M059J (cell line): ENCODE data around the gene CSF2RB. TPM values are rescaled to one million over a fixed set of nuclear protein-coding genes. Genes with fewer than 3 reads are reported as not detected.

Experiments
- DNase-seq: peaks from one replicate; pipeline ENCODE4 v3.0.0-alpha.2; 2012; ENCODE audit warnings: low read depth
- total RNA-seq: library from RNA; depleted of rRNA; stranded (reverse); fragments of >200 nt; shearing (Covaris generic); gene quantifications from 2 replicates; pipeline ENCODE4 v1.2.3, GENCODE V29; 2014

The CSF2RB gene
- total RNA-seq, 1 experiment from 2014 or later = 0.02 TPM

DNA sequence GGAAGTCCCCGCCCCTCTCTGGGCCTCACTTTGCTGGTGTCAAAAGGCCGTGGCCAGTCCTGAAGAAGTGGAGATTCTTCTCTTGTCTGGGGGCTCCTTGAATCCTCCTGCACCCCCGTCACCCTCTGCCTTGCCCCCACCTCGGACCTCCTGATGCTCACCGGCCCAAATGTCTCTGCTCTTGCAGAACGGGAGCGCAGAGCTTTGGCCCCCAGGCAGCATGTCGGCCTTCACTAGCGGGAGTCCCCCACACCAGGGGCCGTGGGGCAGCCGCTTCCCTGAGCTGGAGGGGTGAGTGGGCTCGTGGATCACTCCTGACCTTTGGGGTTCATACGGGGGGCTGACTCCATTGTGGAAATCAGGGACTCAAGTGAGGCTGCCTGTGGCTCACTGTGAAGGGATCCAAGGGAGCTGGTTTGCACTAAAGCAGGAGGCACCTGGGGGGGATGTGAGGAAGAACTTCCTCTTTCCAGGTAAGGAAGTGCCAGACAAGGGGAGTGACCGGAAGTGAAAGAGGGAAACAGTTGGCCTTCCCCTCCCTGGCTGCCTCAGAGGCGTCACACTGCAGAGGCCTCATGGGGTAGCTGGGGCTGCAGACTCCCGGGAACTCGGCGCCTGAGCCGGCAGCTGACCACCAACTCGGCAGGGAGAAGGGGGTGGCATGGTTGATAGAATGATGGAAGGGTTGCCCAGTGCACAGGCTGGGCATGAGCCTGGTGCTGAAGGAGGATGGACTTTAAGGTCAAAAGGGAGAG lies 23.1 kb downstream of the CSF2RB start:
- DNase-seq = no peak

DNA sequence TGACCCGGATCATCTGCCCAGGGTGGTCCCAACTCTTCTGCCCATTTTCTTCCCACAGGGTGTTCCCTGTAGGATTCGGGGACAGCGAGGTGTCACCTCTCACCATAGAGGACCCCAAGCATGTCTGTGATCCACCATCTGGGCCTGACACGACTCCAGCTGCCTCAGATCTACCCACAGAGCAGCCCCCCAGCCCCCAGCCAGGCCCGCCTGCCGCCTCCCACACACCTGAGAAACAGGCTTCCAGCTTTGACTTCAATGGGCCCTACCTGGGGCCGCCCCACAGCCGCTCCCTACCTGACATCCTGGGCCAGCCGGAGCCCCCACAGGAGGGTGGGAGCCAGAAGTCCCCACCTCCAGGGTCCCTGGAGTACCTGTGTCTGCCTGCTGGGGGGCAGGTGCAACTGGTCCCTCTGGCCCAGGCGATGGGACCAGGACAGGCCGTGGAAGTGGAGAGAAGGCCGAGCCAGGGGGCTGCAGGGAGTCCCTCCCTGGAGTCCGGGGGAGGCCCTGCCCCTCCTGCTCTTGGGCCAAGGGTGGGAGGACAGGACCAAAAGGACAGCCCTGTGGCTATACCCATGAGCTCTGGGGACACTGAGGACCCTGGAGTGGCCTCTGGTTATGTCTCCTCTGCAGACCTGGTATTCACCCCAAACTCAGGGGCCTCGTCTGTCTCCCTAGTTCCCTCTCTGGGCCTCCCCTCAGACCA lies 24.0 kb downstream of the CSF2RB start:
- no peak for DNase-seq

DNA sequence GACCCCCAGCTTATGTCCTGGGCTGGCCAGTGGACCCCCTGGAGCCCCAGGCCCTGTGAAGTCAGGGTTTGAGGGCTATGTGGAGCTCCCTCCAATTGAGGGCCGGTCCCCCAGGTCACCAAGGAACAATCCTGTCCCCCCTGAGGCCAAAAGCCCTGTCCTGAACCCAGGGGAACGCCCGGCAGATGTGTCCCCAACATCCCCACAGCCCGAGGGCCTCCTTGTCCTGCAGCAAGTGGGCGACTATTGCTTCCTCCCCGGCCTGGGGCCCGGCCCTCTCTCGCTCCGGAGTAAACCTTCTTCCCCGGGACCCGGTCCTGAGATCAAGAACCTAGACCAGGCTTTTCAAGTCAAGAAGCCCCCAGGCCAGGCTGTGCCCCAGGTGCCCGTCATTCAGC lies 24.6 kb downstream of the CSF2RB start:
- DNase-seq = no peak

DNA sequence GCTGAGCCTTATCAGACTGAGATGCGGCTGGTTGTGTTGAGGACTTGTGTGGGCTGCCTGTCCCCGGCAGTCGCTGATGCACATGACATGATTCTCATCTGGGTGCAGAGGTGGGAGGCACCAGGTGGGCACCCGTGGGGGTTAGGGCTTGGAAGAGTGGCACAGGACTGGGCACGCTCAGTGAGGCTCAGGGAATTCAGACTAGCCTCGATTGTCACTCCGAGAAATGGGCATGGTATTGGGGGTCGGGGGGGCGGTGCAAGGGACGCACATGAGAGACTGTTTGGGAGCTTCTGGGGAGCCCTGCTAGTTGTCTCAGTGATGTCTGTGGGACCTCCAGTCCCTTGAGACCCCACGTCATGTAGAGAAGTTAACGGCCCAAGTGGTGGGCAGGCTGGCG lies 25.5 kb downstream of the CSF2RB start:
- no peak for DNase-seq

DNA sequence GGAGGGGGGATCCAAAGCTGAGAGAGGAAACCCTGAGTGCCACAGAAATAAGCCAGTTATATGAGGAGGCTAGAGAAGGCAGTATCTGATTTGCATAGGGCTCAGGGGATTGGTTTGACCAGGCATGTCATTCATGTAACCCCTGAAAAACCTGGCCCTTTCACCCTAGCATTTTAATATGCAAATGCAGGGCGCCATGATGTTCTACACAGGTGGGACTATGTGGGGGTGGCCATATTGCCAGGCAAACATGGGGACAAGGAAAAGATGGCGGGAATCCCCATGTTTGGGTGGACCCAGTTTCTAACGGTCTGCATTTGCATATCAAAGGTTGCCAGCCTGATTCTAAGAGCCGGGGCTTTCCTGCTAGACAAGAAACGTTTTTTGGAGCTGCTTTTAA lies 27.2 kb downstream of the CSF2RB start:
- no peak for DNase-seq

DNA sequence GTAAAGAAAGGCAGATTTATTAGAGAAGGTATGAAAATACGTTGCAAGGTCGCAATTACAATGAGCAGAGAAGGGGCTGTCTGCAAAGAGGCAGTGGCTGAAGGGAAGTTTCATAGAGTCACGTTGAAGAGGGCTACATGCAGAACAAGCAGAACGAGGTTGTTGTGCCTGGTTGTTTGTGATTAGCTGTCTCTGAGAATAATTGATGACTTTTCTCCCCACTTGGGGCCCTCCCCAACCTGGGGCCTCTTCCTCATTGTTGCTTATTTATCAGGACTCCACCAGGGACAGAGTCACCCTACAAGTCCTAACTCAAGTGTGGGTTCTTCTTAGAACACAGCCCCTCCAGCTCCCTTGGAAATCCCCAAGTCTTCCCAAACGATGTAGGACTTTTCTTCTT lies 29.1 kb downstream of the CSF2RB start:
- no peak for DNase-seq

DNA sequence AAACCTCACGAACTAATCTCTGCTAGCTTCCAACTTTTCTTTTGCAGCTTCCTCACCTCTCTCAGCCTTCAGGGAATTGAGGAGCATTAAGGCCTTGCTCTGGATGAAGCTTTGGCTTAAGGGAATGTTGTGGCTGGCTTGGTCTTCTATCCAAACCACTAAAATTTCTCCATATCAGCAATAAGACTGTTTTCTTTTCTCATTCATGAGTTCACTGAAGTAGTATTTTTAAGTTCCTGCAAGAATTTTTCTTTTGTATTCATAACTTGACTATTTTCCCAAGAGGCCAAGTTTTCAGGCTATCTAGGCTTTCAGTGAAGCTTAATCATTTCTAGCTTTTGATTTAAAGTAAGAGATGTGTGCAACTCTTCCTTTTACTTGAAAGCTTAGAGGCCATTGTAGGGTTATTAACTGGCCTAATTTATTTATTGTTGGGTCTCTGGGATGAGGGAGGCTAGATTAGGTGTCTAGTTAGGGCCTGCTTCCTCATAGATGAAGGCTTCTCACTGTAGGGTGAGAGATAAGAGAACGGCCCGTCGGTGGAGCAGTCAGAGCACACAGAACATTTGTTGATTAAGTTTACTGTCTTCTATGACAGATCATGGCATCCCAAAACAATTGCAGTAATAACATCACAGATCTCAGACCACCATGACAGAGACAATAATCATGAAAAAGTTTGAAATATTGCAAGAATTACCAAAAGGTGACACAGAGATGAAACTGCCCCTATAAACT lies 33.2 kb downstream of the CSF2RB start:
- no peak for DNase-seq

DNA sequence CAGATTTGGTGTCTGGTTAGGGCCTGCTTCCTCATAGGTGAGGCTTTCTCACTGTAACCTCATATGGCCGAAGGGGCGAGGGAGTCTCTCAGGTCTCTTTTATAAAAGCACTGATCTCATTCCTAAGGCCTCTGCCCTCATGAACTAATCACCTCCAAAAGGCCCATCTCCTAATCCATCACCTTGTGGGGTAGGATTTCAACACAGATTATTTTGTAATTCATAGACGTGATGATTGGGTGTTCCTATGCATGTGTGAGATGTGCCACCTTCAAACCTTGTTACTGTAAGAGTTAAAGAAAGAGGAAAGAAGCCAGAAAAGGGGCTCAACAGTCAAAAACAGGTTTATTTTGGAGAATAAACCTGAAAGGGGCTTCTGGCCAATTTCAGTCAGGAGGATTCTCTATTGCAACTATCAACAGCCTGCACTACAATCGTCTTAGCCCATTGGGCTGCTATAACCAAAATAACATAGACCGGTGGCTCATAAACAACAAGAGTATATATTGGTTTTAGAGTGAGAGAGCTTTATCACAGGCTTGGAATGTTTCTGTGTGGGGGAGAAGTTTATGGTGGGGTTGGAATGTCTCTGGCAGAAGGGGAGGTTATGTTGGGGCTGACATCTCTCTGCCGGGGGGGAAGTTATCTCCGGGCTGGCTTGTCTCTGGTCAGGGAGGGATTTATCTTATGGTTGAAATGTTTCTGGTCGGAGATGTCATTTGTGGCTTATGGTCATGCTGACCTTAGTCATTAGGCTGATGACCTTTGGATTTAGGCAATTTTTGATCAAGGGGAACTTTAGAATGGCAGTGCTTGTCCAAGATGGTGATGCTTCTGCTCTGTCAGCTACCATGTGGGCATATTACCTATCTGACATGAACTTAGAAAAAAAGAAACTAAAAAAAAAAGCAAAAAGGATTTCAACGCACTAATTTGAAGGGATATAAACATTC lies 35.1 kb downstream of the CSF2RB start:
- DNase-seq = peak; percentile 42

DNA sequence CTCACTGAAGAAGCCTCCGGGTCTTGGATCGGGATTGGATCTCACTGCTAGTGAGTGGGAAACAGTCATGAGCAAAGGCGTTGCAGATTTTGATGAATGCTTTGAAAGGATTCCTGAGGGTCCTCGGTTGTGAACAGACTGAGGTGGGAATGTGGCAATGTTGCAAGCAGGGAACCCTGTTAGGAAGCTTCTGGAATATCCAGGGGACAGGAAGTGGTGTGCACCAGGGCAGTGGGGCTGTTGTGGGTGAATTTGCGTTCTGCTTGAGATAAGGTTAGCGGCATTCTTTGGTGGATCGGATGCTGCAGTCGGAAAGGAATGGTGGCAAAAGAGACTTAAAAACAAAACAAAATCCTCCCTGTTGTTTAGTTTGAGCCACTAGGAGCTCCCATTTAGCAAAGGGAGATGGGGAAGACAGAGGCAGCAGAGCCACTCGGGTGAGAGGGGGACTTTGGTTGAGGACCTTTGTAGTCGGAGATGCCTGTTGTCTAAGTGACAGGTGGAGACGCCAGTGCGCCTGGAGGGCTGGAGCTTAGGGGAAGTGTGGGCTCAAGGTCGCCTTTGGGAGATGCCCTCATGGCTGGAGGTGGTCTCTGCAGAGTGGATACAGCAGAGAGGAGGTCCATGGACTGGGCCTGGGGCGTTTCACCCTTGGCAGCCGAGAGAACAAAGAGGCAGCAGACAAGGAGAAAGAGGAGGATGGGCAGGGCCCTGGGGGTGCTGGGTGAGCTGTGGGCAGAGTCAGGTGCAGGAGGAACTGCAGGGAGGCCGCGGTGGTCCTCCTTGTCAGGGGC lies 37.6 kb downstream of the CSF2RB start:
- no peak for DNase-seq

DNA sequence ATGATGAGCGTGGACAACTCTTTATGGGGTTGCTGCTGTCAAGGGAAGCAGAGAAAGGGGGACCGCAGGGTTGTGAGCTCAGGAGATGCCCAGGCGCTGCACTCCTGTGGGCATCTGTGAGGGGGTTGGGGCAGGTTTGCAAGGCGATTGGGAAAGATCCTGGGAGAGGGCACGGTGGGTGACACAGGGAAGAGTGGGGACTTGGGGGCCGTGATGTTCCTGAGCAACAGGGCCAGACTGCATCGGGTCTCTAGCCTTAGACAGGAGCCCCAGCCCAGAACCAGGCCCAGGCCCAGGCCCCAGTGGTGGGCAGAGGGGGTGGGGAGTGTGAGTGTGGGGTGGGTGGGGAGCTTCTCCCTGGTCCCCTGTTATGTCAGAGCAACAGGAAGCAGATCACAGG lies 38.3 kb downstream of the CSF2RB start:
- DNase-seq = no peak

DNA sequence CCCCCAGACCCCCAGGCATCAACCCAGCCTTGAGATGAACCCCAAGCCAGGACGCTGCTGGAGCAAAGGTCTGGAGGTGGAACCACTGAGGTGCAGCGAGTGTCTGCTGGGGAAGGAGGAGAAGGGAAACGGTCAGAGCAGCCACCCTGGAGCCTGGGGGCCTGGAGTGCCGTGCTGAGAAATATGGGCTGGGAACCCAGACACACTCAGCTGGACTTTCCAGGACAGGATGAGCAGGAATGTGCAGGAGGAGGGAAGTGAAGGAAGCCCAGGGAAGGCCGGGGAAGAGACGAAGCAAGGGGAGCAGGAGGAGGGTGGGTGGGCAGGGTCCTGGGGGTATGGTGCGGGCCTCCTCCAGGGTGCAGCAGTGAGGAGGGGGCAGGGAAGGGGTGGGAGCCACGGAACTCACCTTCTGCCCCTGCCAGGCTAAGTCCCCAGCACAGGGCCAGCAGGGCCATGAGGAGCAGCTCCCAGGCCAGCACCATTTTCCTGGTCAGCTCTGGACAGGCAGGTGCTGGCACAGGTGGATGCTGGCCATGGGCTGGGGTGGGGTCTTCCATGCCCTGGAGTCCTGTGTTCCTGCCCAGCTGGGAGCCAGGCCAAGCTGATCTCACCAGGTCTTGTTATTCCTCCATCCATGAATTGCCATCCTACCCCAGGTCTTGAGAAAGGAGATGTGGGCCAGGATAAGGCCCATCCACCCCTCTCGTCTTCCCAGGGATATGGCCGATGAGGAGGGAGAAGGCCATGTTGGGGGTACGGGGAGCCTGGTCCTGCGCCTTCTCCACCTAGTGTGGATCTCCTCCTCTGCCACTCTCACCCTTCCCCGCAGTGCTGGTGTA lies 40.0 kb downstream of the CSF2RB start:
- DNase-seq = no peak

DNA sequence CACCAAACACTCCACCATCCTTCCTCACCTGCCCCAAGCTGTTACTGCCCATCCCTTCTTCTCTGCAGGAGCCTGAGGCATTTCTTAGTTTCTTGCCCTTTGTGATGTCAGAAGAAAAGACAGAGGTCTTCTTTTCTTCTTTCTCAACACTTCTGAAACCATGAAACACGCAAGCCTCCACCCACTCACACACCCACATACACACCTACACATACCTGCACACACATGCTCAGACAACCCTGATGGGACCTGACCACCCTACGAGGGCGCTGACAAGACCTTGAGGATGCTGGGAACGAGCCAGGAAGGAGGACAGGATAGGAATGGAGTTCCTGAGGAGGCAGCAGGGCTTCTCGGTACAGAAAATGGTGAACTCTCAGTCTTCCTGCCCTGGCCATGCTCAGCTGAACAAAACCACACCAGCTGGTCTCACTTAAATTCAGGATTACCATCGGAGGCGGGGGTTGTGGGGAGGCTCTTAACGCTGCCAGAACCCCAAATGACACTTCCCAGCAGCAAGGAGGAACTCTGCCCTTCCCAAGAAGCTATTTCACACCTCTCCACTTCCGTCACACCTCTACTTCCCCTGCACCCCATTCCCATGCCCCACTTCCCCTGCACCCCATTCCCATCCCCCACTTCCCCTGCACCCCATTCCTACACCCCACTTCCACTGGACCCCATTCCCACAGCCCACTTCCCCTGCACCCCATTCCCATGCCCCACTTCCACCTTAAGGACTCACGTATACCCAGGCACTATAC lies 41.0 kb downstream of the CSF2RB start:
- DNase-seq = no peak

DNA sequence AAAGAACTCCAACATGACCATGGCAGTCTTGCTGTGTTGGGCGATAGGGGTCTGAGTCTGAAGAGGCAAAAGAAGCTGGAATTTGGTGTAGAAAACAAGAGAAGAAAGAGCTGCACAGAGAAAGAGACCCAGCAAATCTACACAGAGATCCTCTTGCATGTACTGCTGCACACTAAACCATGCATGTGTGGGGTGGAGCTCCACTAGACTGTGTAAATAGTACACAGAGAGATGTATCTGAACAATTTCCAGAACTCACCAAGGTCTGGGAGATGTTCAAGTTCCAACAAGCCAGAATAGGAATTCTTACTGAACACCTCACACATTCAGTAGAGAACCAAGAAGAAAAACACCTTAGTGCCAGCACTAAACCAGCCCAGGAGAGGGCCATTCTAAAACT lies 42.3 kb downstream of the CSF2RB start:
- no peak for DNase-seq

DNA sequence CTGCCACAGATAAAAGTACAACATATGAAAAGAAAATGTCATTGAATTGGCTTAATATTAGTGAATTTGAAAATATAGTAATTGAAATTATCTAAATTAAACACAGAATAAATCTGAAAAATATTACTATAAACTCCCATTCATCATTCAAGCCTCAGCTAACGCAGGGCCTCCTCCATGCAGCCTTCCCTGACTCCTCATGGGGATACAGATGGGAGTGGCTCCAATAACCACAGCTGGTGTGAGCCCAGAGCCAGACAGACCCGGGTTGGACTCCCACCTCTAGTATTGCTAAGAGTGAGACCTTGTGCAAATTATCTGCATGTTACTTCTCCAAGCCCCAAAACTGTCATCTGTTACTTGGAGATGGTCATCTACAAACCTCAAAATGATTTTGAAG lies 44.9 kb downstream of the CSF2RB start:
- DNase-seq = no peak

DNA sequence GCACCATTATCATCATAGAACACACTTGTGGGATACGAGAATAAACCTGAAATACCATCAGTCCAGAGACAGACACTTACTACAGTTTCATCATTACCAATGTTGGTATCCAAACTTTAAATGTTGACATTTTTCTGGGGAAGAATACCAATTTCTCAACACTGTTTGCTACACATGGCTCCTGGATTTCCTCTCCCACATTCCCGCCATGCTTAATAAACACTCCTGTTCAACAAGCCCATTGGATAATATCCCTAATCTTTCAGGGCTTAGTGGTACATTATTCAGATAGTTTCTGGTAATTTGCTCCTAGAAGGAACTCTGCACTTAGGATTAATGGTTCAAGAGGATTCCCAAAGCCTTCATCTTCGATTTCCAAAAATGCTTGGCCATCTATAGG lies 48.2 kb downstream of the CSF2RB start:
- DNase-seq = no peak

DNA sequence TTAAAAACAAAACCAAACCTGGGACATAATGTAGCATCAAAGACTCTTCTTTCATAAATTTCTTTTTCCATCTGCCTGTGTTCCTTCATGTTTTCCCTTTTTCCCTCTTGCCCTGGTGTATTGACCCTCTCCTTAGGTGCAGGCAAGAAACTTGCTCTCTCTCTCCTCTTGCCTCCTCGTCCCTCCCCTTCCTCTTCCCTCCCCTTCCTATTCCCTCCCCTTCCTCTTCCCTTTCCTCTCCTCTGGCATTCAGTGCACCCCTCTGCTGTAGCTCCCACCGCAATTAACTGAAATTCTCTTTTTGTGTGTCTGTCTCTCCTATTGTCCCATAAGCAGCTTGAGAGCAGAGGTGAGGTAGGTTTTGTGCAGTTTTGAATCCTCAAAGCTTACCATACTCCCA lies 49.9 kb downstream of the CSF2RB start:
- DNase-seq = no peak

DNA sequence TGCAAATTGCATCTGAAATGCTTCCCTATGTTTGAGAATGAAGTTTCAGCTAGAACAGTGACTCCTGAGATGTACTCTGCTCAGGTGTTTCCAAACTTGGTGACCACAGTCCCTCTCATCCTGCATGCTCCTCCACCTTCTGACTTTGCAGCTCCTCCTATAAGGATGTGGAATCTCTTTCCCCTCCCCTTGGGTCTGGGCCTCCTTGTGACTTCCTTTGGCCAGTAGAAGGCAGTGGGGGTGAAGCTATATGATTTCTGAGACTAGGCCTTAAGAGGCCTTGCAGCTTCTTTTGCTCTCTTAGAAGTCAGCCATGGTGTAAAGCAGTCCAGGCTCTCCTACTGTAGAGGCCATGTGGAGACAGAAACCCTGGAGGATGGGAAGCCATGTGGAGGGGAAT lies 50.7 kb downstream of the CSF2RB start:
- DNase-seq = no peak

DNA sequence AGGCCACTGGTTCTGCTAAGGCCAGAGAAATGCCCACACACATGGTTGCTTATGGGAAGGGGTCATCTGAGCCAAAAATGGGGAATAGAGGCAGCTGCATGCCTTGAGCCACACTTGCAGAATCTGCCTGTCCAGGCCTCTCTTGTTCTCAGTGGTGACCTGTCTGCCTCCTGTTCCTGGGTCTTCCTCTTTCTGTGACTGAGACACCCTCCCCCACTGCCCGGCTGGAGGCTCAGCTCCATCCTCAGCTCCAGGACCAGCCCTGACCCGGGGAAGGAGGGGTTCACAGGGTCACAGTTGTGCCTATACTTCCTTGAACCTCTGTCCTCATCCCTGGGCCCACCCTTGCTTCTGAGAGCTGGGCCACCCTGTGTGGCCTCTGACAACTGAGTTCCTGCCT lies 52.3 kb downstream of the CSF2RB start:
- DNase-seq = no peak

DNA sequence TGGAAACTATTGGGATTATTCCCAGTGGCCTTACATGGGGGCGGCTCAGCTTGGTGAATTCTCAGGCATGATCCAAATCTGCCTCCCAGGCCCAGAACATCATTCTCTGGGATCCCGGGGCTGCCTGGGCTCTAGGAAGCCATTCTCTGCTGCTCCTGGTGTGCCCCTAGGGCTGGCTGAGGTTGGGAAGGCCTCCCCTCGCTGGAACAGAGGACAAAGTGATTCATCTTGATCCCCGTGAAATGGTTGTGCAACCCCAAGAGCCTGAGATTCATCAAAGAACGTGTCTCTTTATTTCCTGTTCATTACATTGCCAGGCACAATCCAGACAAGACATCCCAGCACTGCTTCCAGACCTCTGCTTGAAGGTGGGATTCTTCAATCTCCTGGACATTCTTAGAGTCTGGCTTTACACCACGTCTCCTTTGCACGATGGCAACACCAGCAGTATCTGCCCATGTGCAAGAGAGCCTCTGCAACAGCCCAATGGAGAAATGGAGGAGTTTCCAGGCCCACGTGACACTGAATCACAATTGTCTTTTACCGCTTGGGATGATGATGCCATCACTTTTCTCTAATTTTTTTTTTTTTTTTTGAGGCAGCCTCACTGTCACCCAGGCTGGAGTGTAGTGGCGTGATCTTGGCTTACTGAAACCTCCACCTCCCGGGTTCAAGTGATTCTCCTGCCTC lies 53.6 kb downstream of the CSF2RB start:
- DNase-seq = peak; percentile 44
